Peyer's patch (tissue), 4 donors: Measurements from ENCODE around the gene PTGDR. TPM values are rescaled to one million over a fixed set of nuclear protein-coding genes. Genes with fewer than 3 reads are reported as not detected.
A peak's percentile ranks its signal among the peaks of the same experiment; 100 is the strongest.

ENCODE experiments used
- DNase-seq, 3 donors: peaks; one replicate each; pipeline ENCODE4 v3.0.0-alpha.2; 2017 to 2019
- H3K27ac ChIP-seq, 4 donors: fragments of 200-600 bp; sonication (generic); one replicate each; pipeline ENCODE4 v1.5.1; 2016 to 2019
- H3K27me3 ChIP-seq, 2 donors: fragments of 200-600 bp; sonication (generic); one replicate each; pipeline ENCODE4 v1.5.1; 2019
- H3K36me3 ChIP-seq, 3 donors: fragments of 200-600 bp; sonication (generic); one replicate each; pipeline ENCODE4 v1.5.1; 2016 to 2019
- H3K4me1 ChIP-seq, 4 donors: fragments of 200-600 bp; sonication (generic); one replicate each; pipeline ENCODE4 v1.5.1; 2016 to 2019
- H3K4me3 ChIP-seq, 4 donors: fragments of 200-600 bp; sonication (generic); 1 replicate in 3 of 4; 2 replicates in 1 of 4; pipeline ENCODE4 v1.5.1; 2016 to 2019; ENCODE audit warnings: mild to moderate bottlenecking in 1 of 4
- H3K9me3 ChIP-seq, 4 donors: fragments of 200-600 bp; sonication (generic); one replicate each; pipeline ENCODE4 v1.5.1; 2016 to 2019; ENCODE audit warnings: mild to moderate bottlenecking in 1 of 4
- POLR2A ChIP-seq, 2 donors: fragments of 450-650 bp; IDR thresholded peaks; one replicate each; pipeline ENCODE4 v1.5.1; 2017; ENCODE audit warnings: antibody characterized with exemption in 2 of 2, mild to moderate bottlenecking in 2 of 2, moderate library complexity in 2 of 2
- total RNA-seq, 4 donors: library from RNA; depleted of rRNA; stranded (reverse); fragments of >200 nt; gene quantifications; one replicate each; pipeline ENCODE4 v1.1.0, GENCODE V29; 2016
- TF ChIP-seq, protein P1 (sequence below), 6 experiments: fragments of 450-650 bp in 4 of 6; fragments of 200-600 bp in 2 of 6; sonication (generic) in 1 of 6; IDR thresholded peaks; one replicate each; pipeline ENCODE4 v1.5.1; 2017 to 2019; ENCODE audit warnings: antibody characterized with exemption in 6 of 6, mild to moderate bottlenecking in 3 of 6, moderate library complexity in 1 of 6

The PTGDR gene
- total RNA-seq, 4 donors from 2014 or later = 1.4 to 3.8 (median 1.4) TPM; not detected in 1

DNA sequence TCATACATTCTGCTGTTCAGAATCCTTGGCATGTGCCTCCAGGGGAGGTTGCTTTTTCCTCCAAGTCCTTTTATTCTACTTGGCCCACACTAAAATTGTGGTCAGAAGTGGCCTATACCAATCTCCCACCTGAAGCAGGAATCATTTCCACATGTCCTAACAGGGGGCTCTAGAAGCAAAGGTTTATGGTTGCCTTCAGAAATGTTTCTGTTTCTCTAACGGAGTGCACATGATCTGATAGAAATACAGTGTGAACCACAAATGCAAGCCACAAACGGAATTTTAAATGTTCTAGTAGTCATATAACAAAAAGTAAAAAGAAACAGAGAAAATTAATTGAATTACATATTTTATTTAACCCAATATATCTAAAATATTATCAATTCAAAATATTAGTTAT lies 50.6 kb downstream of the PTGDR start:
- Histone ChIP-seq H3K4me1 (peaks cover 0 to 9% (median 4%) of the 10 kb centered on the region in 4 donors), H3K27me3 (no peaks in the 10 kb centered on the region), H3K36me3 (no peaks in the 10 kb centered on the region), H3K9me3 (peaks cover 0 to 9% (median 0%) of the 10 kb centered on the region in 4 donors), H3K27ac (peak overlapping the region in 3 of 4 donors; percentile 25 to 89 (median 89)), H3K4me3 (peak overlapping the region in 2 of 4 donors; percentile 62 to 64)
- DNase-seq = no peak
- TF ChIP-seq, protein P1, sequence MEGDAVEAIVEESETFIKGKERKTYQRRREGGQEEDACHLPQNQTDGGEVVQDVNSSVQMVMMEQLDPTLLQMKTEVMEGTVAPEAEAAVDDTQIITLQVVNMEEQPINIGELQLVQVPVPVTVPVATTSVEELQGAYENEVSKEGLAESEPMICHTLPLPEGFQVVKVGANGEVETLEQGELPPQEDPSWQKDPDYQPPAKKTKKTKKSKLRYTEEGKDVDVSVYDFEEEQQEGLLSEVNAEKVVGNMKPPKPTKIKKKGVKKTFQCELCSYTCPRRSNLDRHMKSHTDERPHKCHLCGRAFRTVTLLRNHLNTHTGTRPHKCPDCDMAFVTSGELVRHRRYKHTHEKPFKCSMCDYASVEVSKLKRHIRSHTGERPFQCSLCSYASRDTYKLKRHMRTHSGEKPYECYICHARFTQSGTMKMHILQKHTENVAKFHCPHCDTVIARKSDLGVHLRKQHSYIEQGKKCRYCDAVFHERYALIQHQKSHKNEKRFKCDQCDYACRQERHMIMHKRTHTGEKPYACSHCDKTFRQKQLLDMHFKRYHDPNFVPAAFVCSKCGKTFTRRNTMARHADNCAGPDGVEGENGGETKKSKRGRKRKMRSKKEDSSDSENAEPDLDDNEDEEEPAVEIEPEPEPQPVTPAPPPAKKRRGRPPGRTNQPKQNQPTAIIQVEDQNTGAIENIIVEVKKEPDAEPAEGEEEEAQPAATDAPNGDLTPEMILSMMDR (IDR thresholded peaks at IDR 0.05) = no peak
- TF ChIP-seq POLR2A (IDR thresholded peaks at IDR 0.05) = no peak

DNA sequence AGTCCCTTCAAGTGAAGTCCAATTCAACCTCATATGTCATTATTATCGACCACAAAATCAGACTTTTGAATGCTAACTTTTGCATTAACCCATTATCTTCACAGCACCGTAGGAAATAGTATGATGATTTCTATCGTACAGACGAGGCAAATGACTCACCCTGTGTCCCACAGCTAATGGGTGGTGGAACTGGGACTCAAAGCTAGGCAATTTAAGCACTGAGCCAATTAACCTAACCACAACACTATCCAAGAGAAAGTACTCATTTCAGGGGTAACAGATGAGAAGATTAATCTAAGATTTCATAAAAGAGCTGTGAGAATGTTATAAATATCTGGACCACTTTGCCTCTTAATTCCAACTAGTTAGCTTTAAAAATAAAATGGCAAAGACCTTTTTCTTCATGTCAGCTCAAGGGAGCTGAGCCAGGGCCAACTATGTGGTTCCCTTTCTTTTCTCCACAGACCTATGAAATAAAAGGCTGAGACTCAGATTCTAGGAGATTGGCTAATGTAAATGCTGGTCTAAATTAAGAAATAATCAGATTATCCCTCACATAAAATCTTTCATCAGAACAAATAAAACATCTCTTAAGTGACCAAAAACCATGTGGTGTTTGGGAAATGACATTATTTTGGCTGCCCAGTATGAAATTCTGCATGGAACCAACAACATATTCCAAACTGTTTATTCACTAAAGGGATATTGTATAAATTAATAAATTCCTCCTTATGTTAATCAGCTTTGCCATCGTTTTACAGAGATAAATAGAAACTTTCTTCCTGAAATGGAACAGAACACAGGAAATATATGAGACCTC lies 51.5 kb downstream of the PTGDR start:
- Histone ChIP-seq H3K27ac (peak overlapping the region in 2 of 4 donors; percentile 45 to 59), H3K36me3 (no peaks in the 10 kb centered on the region), H3K27me3 (no peaks in the 10 kb centered on the region), H3K9me3 (peaks cover 0 to 9% (median 0%) of the 10 kb centered on the region in 4 donors), H3K4me3 (peak overlapping the region in 2 of 4 donors; percentile 33 to 64), H3K4me1 (peaks cover 0 to 5% (median 2%) of the 10 kb centered on the region in 4 donors)
- DNase-seq = no peak
- TF ChIP-seq, protein P1 (IDR thresholded peaks at IDR 0.05) = no peak
- no peak for TF ChIP-seq POLR2A (IDR thresholded peaks at IDR 0.05)

DNA sequence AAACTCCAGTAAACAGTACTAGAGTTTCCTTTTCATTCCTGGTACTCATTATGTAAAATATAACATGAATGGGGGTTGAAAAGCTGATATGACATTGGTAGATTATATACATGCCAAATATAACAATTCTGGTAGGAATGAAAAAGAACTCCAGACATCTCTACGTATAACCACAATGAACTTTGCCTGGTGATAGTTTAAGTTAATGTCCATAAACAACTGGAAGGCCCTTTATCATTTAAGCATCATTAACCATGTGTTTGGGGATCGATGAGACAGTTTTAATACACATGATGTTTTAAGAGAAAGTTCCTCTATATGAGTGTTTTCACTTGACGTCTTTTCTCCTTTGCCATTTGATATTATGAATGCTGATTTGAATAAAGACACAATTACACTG lies 52.4 kb downstream of the PTGDR start:
- TF ChIP-seq, protein P1 (IDR thresholded peaks at IDR 0.05) = no peak
- no peak for TF ChIP-seq POLR2A (IDR thresholded peaks at IDR 0.05)
- Histone ChIP-seq H3K4me1 (no peaks in the 10 kb centered on the region), H3K9me3 (peaks cover 0 to 9% (median 0%) of the 10 kb centered on the region in 4 donors), H3K36me3 (no peaks in the 10 kb centered on the region), H3K27ac (peak overlapping the region in 1 of 4 donors; percentile 45), H3K27me3 (no peaks in the 10 kb centered on the region), H3K4me3 (peak overlapping the region in 1 of 4 donors; percentile 1)
- no peak for DNase-seq

DNA sequence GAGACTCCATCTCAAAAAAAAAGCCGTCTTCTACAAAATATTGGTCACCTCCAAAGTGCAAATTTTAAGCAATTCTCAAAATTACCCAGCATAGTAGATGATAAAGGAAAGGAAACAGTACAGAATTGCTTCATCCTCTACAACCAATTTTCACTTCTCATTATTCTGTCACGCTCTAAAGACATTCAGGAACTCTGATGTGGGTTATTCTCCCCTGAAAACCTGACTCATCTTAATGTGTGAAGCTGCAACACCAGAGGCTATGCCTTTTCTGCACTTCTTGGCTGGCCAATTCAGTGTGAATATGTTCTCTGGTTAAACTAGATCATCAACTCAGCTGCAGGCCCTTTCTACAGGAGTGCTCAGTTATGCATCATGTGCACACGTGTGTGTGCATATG lies 57.6 kb downstream of the PTGDR start:
- Histone ChIP-seq H3K4me3 (no peak overlapping the region), H3K27ac (peak overlapping the region in 3 of 4 donors; percentile 6 to 52 (median 36)), H3K4me1 (peaks cover 0 to 14% (median 0%) of the 10 kb centered on the region in 4 donors), H3K36me3 (no peaks in the 10 kb centered on the region), H3K27me3 (no peaks in the 10 kb centered on the region), H3K9me3 (peaks cover 0 to 9% (median 0%) of the 10 kb centered on the region in 4 donors)
- no peak for TF ChIP-seq POLR2A (IDR thresholded peaks at IDR 0.05)
- TF ChIP-seq, protein P1 (IDR thresholded peaks at IDR 0.05) = no peak
- DNase-seq = no peak

DNA sequence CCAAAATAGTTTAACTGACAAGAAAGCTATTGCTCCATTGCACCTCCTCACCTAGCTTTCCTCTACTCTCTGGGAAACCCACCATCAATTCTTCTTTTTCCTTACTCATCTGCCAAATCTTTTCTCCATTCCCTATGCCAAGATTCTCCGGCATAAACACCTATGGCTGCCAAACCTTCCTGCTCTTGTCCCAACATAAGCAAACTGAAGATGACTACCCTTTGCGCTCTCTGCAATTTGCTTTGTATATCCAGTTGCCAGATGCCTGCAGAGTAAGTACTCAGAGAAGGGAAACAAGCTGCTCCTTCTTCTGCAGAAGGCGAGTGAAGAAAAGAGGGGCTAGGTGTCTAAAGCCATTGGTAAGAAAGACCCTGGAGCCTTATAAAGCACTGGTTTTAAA lies 58.1 kb downstream of the PTGDR start:
- no peak for TF ChIP-seq POLR2A (IDR thresholded peaks at IDR 0.05)
- TF ChIP-seq, protein P1 (IDR thresholded peaks at IDR 0.05) = no peak
- H3K4me3 ChIP-seq = no peak overlapping the region
- H3K9me3 ChIP-seq = peaks cover 0 to 9% (median 0%) of the 10 kb centered on the region in 4 donors
- H3K36me3 ChIP-seq = no peaks in the 10 kb centered on the region
- H3K27me3 ChIP-seq = no peaks in the 10 kb centered on the region
- H3K27ac ChIP-seq = peak overlapping the region in 3 of 4 donors; percentile 6 to 52 (median 36)
- DNase-seq = no peak
- H3K4me1 ChIP-seq = peaks cover 0 to 14% (median 0%) of the 10 kb centered on the region in 4 donors

Other genes with a start within 250 kb of the PTGDR start
- 10 to 100 TPM in 3 of 4 donors, 1 to 10 TPM in 1; 8.6 to 16.5 (median 11.5) TPM for gene NID2, start 198.6 kb upstream of the PTGDR start, total RNA-seq
- 1 to 10 TPM; 2.7 to 6.4 (median 4.9) TPM for gene PTGER2, start 46.6 kb downstream of the PTGDR start, total RNA-seq